ENCODE results near the gene MKNK2. TPM values are rescaled to one million over a fixed set of nuclear protein-coding genes. Genes with fewer than 3 reads are reported as not detected.

Gene MKNK2
- total and polyA plus RNA-seq, 2 of the 13 experiments (the other 11 are each of a cell fraction or from before 2014, with no cell fraction given) = 44.9 to 112 TPM

- TF ChIP-seq FUBP1 (CRISPR knock-in tag; IDR thresholded peaks at IDR 0.05; ENCODE audit: borderline replicate concordance) = no peak
- TF ChIP-seq SMAD3 (CRISPR knock-in tag; IDR thresholded peaks at IDR 0.05) = no peak
- peak; percentile 96 for TF ChIP-seq FOSL2 (CRISPR knock-in tag; IDR thresholded peaks at IDR 0.05)
- no peak for TF ChIP-seq ZNF484 (CRISPR knock-in tag; IDR thresholded peaks at IDR 0.05; ENCODE audit: borderline replicate concordance, low read depth)
- no peak for TF ChIP-seq FOXP1 (IDR thresholded peaks at IDR 0.05)
- no peak for TF ChIP-seq FOXP1 (CRISPR knock-in tag; IDR thresholded peaks at IDR 0.05)
- TF ChIP-seq SKIL (CRISPR knock-in tag; IDR thresholded peaks at IDR 0.05; ENCODE audit: borderline replicate concordance) = peak; percentile 58; the same call in 1 of the 2 replicates
Measured at GRCh38 chr19:2047449-2048103, 3.5 kb downstream of the MKNK2 start (continued).

GRCh38 chr19:2047076-2047448 lies 4.0 kb downstream of the MKNK2 start:
- BruUV-seq (replicated peaks) = no TSS peak
- ChIA-PET CTCF (ENCODE audit: low intra/inter-chr PET ratio, low total read pairs) (no interaction called here), POLR2A (interaction anchor here (1.0 to 1.8 kb wide), 3 partner anchors 10 to 15 kb away, joined by 4 to 9 read pairs (median 7); no protein-coding TSS in a partner anchor)
- Histone ChIP-seq H3K79me2 (ENCODE audit: insufficient read depth, low read length) (peaks cover 34% of the 10 kb centered on the region), H3K4me1 (ENCODE audit: insufficient read depth, low read length) (peaks cover 41% of the 10 kb centered on the region), H3K27ac (ENCODE audit: extremely low read length, insufficient read depth, low read length) (no peak overlapping the region), H3K4me3 (replicated peaks in 1 of 3; ENCODE audit: insufficient read depth in 1 of 3, low read depth in 2 of 3, low read length in 3 of 3) (no peak overlapping the region), H3K4me2 (ENCODE audit: low read depth, low read length) (no peak overlapping the region), H3K9me3 (ENCODE audit: low read length) (no peaks in the 10 kb centered on the region), H4K20me1 (ENCODE audit: insufficient read depth, low read length) (peaks cover 47% of the 10 kb centered on the region), H3K9ac (ENCODE audit: insufficient read depth, low read depth, low read length) (no peak overlapping the region), H3K36me3 (replicated peaks in 1 of 2; ENCODE audit: control insufficient read depth in 1 of 2, insufficient read depth in 2 of 2, low read length in 2 of 2) (peaks cover 11 to 32% of the 10 kb centered on the region in 2 experiments), H2AFZ (ENCODE audit: low read length) (no peak overlapping the region), H3K27me3 (ENCODE audit: control insufficient read depth in 1 of 2, insufficient read depth in 2 of 2, low read length in 2 of 2) (no peaks in the 10 kb centered on the region)
- DNase-seq (ENCODE audit: low spot score) (no peak), FAIRE-seq (no peak), ATAC-seq (no peak)
- WGBS (ENCODE audit: low lambda C conversion rate) = 100% methylated on average over 2 of the region's 6 CpGs
- TF ChIP-seq XRCC5 (optimal IDR thresholded peaks at IDR 0.05; ENCODE audit: low read length) (peak; percentile 44), STAT5B (CRISPR knock-in tag; IDR thresholded peaks at IDR 0.05) (no peak), ZNF326 (CRISPR knock-in tag; IDR thresholded peaks at IDR 0.05; ENCODE audit: borderline replicate concordance) (peak; percentile 63; the same call in 1 of the 2 replicates), SIN3A (IDR thresholded peaks at IDR 0.05; ENCODE audit: borderline replicate concordance, low read depth, low read length) (0 out of 2 replicates have a peak, but pooled peaks have one; percentile 18)
- intact Hi-C loops (cut with micrococcal nuclease; ENCODE audit: unreplicated experiment) (no loop called here), in situ Hi-C loops (cut with HindIII; ENCODE audit: extremely low pct_ligation_motif_present, low pct_unique_long_range_greater_than_20kb) (no loop called here)

Data from HepG2 (cell line).